Hepatocyte (in vitro differentiated cells): ENCODE results near the gene UGT2A1. TPM values are rescaled to one million over a fixed set of nuclear protein-coding genes. Genes with fewer than 3 reads are reported as not detected.
A peak's percentile ranks its signal among the peaks of the same experiment; 100 is the strongest.
"Not testable (repeated sequence)": the region's sequence is repeated elsewhere in the genome, so short reads cannot be mapped to it uniquely, and the experiment has no call there.

ENCODE experiments used
- DNase-seq: peaks from one replicate; pipeline ENCODE4 v3.0.0-alpha.2; 2016; ENCODE audit warnings: low spot score
- H2AFZ ChIP-seq: fragments of 200-600 bp; sonication (generic); 2 replicates; pipeline ENCODE4 v1.6.0; 2016; ENCODE audit warnings: antibody characterized with exemption, mild to moderate bottlenecking
- H3K27ac ChIP-seq: fragments of 200-600 bp; sonication (generic); 2 replicates; pipeline ENCODE4 v1.5.1; 2016; ENCODE audit warnings: mild to moderate bottlenecking
- H3K27me3 ChIP-seq: fragments of 200-600 bp; sonication (generic); 2 replicates; pipeline ENCODE4 v1.6.1; 2016
- H3K36me3 ChIP-seq: fragments of 200-600 bp; sonication (generic); replicated peaks from 2 replicates; pipeline ENCODE4 v1.5.1; 2016; ENCODE audit warnings: low read depth; ENCODE audit not compliant: insufficient read depth
- H3K4me1 ChIP-seq: fragments of 200-600 bp; sonication (generic); 2 replicates; pipeline ENCODE4 v1.5.1; 2016; ENCODE audit warnings: mild to moderate bottlenecking, moderate library complexity; ENCODE audit not compliant: insufficient read depth
- H3K4me2 ChIP-seq: fragments of 200-600 bp; sonication (generic); 2 replicates; pipeline ENCODE4 v1.6.0; 2016
- H3K4me3 ChIP-seq: fragments of 200-600 bp; sonication (generic); 2 replicates; pipeline ENCODE4 v1.5.1; 2016; ENCODE audit warnings: mild to moderate bottlenecking
- H3K79me2 ChIP-seq: fragments of 200-600 bp; sonication (generic); 2 replicates; pipeline ENCODE4 v1.6.0; 2017; ENCODE audit warnings: mild to moderate bottlenecking
- H3K9me2 ChIP-seq: fragments of 200-600 bp; sonication (generic); replicated peaks from 2 replicates; pipeline ENCODE4 v1.6.0; 2017; ENCODE audit warnings: mild to moderate bottlenecking; ENCODE audit not compliant: insufficient read depth
- H3K9me3 ChIP-seq: fragments of 200-600 bp; sonication (generic); 2 replicates; pipeline ENCODE4 v1.5.1; 2016; ENCODE audit warnings: low read depth, mild to moderate bottlenecking
- H4K20me1 ChIP-seq: fragments of 200-600 bp; sonication (generic); 2 replicates; pipeline ENCODE4 v1.6.0; 2016; ENCODE audit warnings: mild to moderate bottlenecking; ENCODE audit not compliant: insufficient read depth, poor library complexity, severe bottlenecking
- EZH2 ChIP-seq: fragments of 200-600 bp; sonication (generic); IDR thresholded peaks from 2 replicates; pipeline ENCODE4 v1.6.1; 2016; ENCODE audit warnings: antibody characterized with exemption, mild to moderate bottlenecking, borderline replicate concordance
- EZH2phosphoT487 ChIP-seq: fragments of 200-600 bp; sonication (generic); IDR thresholded peaks from one replicate; pipeline ENCODE4 v1.6.1; 2018; ENCODE audit warnings: antibody characterized with exemption, mild to moderate bottlenecking, low read depth, moderate library complexity; ENCODE audit not compliant: unreplicated experiment, severe bottlenecking
- WGBS: methylation state at CpG from one replicate; pipeline ENCODE4 v1.1.6; 2016; ENCODE audit warnings: low lambda C conversion rate; ENCODE audit errors: missing lambda C conversion rate; 5-methylcytosine and 5-hydroxymethylcytosine counted together
- polyA plus RNA-seq: library from polyadenylated mRNA; unstranded; fragments of >200 nt; fragmentation: Nextera tagmentation; extraction: Ambion mirVana; gene quantifications from 2 replicates; pipeline ENCODE4 v1.2.1, GENCODE V29; 2016
- total RNA-seq: library from RNA; depleted of rRNA; stranded (reverse); fragments of >200 nt; gene quantifications from 2 replicates; pipeline ENCODE4 v1.2.3, GENCODE V29; 2014
- TF ChIP-seq, protein P1 (sequence below): fragments of 200-600 bp; sonication (generic); IDR thresholded peaks from 2 replicates; pipeline ENCODE4 v1.5.1; 2016; ENCODE audit warnings: antibody characterized with exemption, mild to moderate bottlenecking; ENCODE audit not compliant: poor library complexity

UGT2A1 gene
- total and polyA plus RNA-seq, 2 experiments from 2014 or later: 0.17 TPM; not detected in 1

DNA sequence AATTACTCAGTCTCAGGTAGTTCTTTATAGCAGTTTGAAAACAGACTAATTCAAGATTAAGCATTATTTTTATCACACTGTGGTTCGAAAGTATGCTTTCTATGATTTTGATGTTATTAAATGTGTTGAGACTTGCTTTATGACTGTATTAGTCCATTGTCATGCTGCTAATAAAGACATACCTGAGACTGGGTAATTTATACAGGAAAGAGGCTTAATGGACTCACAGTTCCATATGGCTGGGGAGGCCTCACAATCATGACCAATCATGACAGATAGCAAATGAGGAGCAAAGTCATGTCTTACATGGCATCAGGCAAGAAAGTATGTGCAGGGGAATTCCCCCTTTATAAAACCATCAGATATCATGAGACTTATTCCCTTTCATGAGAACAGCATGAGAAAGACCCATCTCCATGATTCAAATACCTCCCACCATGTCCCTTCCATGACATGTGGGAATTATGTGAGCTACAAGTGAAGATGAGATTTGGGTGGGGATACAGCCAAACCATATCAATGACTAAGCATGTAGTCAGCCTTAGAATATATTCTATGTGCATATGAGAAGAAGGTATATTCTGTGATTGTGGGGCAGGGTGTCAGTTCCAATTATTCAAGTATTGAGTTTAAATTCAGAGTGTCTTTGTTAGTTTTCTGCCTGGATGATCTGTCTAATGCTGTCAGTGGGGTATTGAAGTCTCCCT lies 44.6 kb upstream of the UGT2A1 start:
- Histone ChIP-seq H3K4me2 (no peak overlapping the region), H4K20me1 (no peaks in the 10 kb centered on the region), H3K4me1 (no peaks in the 10 kb centered on the region), H3K9me2 (no peaks in the 10 kb centered on the region), H3K27ac (no peak overlapping the region), H3K4me3 (no peak overlapping the region), H3K9me3 (no peaks in the 10 kb centered on the region), H3K36me3 (no peaks in the 10 kb centered on the region), H3K27me3 (no peaks in the 10 kb centered on the region), H2AFZ (no peak overlapping the region), H3K79me2 (no peaks in the 10 kb centered on the region)
- 100% methylated on average over 1 of the region's 1 CpG for WGBS
- no peak for DNase-seq
- TF ChIP-seq, protein P1, sequence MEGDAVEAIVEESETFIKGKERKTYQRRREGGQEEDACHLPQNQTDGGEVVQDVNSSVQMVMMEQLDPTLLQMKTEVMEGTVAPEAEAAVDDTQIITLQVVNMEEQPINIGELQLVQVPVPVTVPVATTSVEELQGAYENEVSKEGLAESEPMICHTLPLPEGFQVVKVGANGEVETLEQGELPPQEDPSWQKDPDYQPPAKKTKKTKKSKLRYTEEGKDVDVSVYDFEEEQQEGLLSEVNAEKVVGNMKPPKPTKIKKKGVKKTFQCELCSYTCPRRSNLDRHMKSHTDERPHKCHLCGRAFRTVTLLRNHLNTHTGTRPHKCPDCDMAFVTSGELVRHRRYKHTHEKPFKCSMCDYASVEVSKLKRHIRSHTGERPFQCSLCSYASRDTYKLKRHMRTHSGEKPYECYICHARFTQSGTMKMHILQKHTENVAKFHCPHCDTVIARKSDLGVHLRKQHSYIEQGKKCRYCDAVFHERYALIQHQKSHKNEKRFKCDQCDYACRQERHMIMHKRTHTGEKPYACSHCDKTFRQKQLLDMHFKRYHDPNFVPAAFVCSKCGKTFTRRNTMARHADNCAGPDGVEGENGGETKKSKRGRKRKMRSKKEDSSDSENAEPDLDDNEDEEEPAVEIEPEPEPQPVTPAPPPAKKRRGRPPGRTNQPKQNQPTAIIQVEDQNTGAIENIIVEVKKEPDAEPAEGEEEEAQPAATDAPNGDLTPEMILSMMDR: no peak
- TF ChIP-seq EZH2: no peak
- no peak for TF ChIP-seq EZH2phosphoT487

DNA sequence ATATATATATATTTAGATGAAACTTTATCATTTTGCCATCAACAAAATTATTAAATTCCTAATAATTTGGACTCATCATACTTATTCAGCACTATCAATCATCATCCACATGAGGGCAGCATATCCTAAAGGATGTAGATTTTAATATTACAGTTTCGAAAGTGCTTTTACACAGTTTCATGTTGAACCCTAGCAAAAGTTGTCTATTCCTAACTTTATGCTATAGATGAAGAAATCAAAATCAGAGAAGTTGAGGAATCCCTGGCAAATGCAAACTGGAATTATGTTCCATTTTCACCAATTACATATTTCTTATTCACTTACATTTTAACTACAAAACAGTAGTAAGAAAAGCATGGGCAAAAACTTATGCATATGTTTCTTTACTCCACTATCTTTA lies 36.6 kb upstream of the UGT2A1 start:
- H2AFZ ChIP-seq: peak overlapping the region; percentile 24
- no peaks in the 10 kb centered on the region for H3K79me2 ChIP-seq
- H3K27me3 ChIP-seq: no peaks in the 10 kb centered on the region
- DNase-seq: peak; percentile 58
- TF ChIP-seq EZH2phosphoT487: no peak
- TF ChIP-seq, protein P1: peak; percentile 84
- H3K27ac ChIP-seq: no peak overlapping the region
- H3K4me2 ChIP-seq: no peak overlapping the region
- H3K36me3 ChIP-seq: no peaks in the 10 kb centered on the region
- no peak overlapping the region for H3K4me3 ChIP-seq
- H4K20me1 ChIP-seq: no peaks in the 10 kb centered on the region
- no peaks in the 10 kb centered on the region for H3K9me3 ChIP-seq
- no peaks in the 10 kb centered on the region for H3K9me2 ChIP-seq
- H3K4me1 ChIP-seq: no peaks in the 10 kb centered on the region
- WGBS: 11% methylated on average over 1 of the region's 1 CpG

DNA sequence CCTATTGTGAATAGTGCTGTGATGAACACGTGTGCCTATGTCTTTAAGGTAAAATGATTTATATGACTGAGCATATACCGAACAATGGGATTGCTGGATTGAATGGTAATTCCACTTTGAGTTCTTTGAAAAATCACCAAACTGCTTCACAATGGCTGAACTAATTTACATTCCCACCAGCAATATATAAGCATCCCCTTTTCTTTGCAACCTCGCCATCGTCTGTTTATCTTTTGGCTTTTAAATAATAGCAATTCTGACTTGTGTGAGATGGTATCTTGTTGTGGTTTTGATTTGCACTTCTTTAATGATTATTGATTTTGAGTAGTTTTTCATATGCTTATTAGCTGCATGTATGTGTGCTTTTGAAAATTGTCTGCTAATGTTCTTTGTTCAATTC lies 31.8 kb upstream of the UGT2A1 start:
- H3K9me2 ChIP-seq: no peaks in the 10 kb centered on the region
- DNase-seq: no peak
- H4K20me1 ChIP-seq: no peaks in the 10 kb centered on the region
- no peaks in the 10 kb centered on the region for H3K4me1 ChIP-seq
- H3K9me3 ChIP-seq: no peaks in the 10 kb centered on the region
- 64% methylated on average over 4 of the region's 4 CpGs for WGBS
- no peaks in the 10 kb centered on the region for H3K79me2 ChIP-seq
- no peak overlapping the region for H3K4me3 ChIP-seq
- H3K36me3 ChIP-seq: no peaks in the 10 kb centered on the region
- no peak overlapping the region for H3K4me2 ChIP-seq
- no peaks in the 10 kb centered on the region for H3K27me3 ChIP-seq
- H3K27ac ChIP-seq: no peak overlapping the region
- TF ChIP-seq EZH2phosphoT487 (no peak), EZH2 (no peak)
- TF ChIP-seq, protein P1: no peak
- H2AFZ ChIP-seq: no peak overlapping the region

DNA sequence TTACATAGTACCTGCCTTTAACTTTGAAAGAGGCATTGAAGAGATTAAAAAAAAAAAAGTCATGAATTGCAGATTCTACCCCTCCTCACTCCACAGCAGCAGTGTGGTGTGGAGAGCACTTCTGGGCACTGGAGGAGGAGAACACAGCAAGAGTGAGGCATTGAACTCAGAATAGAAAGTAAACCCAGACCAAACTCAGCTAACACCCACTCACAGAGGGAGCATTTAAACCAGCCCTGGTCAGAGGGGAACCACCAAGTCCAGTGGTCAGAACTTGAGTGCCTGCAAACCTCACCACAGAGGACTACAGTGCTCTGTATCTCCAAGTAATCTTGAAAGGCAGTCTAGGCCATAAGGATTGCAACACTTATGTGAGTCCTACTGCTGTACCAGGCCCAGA lies 15.6 kb upstream of the UGT2A1 start:
- no peak overlapping the region for H3K4me3 ChIP-seq
- TF ChIP-seq, protein P1: no peak
- TF ChIP-seq EZH2 (no peak), EZH2phosphoT487 (no peak)
- no peak overlapping the region for H3K4me2 ChIP-seq
- no peaks in the 10 kb centered on the region for H3K4me1 ChIP-seq
- H3K79me2 ChIP-seq: no peaks in the 10 kb centered on the region
- no peaks in the 10 kb centered on the region for H3K27me3 ChIP-seq
- no peaks in the 10 kb centered on the region for H3K9me3 ChIP-seq
- no peak for DNase-seq
- no peak overlapping the region for H3K27ac ChIP-seq
- no peaks in the 10 kb centered on the region for H4K20me1 ChIP-seq
- no peaks in the 10 kb centered on the region for H3K9me2 ChIP-seq
- no peak overlapping the region for H2AFZ ChIP-seq
- no peaks in the 10 kb centered on the region for H3K36me3 ChIP-seq

DNA sequence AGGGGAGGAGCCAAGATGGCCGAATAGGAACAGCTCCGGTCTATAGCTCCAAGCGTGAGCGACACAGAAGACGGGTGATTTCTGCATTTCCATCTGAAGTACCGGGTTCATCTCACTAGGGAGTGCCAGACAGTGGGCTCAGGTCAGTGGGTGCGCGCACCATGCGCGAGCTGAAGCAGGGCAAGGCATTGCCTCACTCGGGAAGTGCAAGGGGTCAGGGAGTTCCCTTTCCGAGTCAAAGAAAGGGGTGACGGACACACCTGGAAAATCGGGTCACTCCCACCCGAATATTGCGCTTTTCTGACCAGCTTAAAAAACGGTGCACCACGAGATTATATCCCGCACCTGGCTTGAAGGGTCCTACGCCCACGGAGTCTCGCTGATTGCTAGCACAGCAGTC lies 11.0 kb upstream of the UGT2A1 start:
- not testable (repeated sequence) for H3K4me3 ChIP-seq, H3K4me1 ChIP-seq, H3K9me2 ChIP-seq, H3K36me3 ChIP-seq, DNase-seq, H3K9me3 ChIP-seq, H2AFZ ChIP-seq, H3K27me3 ChIP-seq, H3K27ac ChIP-seq, H4K20me1 ChIP-seq, H3K4me2 ChIP-seq, H3K79me2 ChIP-seq
- WGBS: 89% methylated on average over 22 of the region's 22 CpGs
